HL-60 (cell line): ENCODE measurements around the gene TNFSF11.

Source experiments
- DNase-seq, 2 experiments: peaks; one replicate each; pipeline ENCODE4 v3.0.0-alpha.2; 2010 to 2020; ENCODE audit warnings: low read depth in 1 of 2, low spot score in 1 of 2
- H3K27ac ChIP-seq: fragments of 250-450 bp; sonication (Bioruptor Pico); replicated peaks from 2 replicates; pipeline ENCODE4 v1.5.1; 2020; ENCODE audit warnings: mild to moderate bottlenecking, moderate library complexity
- H3K27me3 ChIP-seq: fragments of 250-450 bp; sonication (Bioruptor Pico); 2 replicates; pipeline ENCODE4 v1.5.1; 2021; ENCODE audit warnings: mild to moderate bottlenecking, moderate library complexity; ENCODE audit not compliant: insufficient read depth, poor library complexity, severe bottlenecking
- H3K4me3 ChIP-seq: replicated peaks from 2 replicates; pipeline ENCODE4 v1.5.1; 2011; ENCODE audit warnings: mild to moderate bottlenecking, control low read depth, low read length; ENCODE audit not compliant: insufficient read depth
- CTCF ChIP-seq: IDR thresholded peaks from one replicate; pipeline ENCODE4 v1.5.1; 2011; ENCODE audit warnings: low read length, control low read depth, inconsistent platforms; ENCODE audit not compliant: insufficient read depth
- GABPA ChIP-seq: IDR thresholded peaks from 2 replicates; pipeline ENCODE4 v1.6.1; 2012; ENCODE audit warnings: low read depth
- POLR2AphosphoS5 ChIP-seq: IDR thresholded peaks from 2 replicates; pipeline ENCODE4 v1.6.1; 2012; ENCODE audit warnings: low read depth
- REST ChIP-seq: IDR thresholded peaks from 2 replicates; pipeline ENCODE4 v1.6.1; 2012; ENCODE audit warnings: low read depth; ENCODE audit not compliant: insufficient replicate concordance
- SPI1 ChIP-seq: IDR thresholded peaks from 2 replicates; pipeline ENCODE4 v1.6.1; 2012; ENCODE audit warnings: low read depth, mild to moderate bottlenecking, borderline replicate concordance

Gene TNFSF11

GRCh38 chr13:42654722-42655121 is 80.8 kb downstream of the TNFSF11 start:
- Histone ChIP-seq H3K4me3 (no peak overlapping the region), H3K27ac (no peak overlapping the region), H3K27me3 (no peaks in the 10 kb centered on the region)
- TF ChIP-seq REST (no peak), SPI1 (no peak), CTCF (no peak), POLR2AphosphoS5 (no peak), GABPA (no peak)
- no peak for DNase-seq

- DNase-seq, result no peak
- H3K4me3 ChIP-seq, result no peak overlapping the region
These were observed 82.2 kb downstream of the TNFSF11 start for GRCh38 chr13:42656161-42656560.

GRCh38 chr13:42656958-42657357 is 83.0 kb downstream of the TNFSF11 start:
- no peak for DNase-seq
- no peak overlapping the region for H3K4me3 ChIP-seq
- no peak overlapping the region for H3K27ac ChIP-seq
- peaks cover 3% of the 10 kb centered on the region for H3K27me3 ChIP-seq
- TF ChIP-seq CTCF (no peak), REST (no peak), SPI1 (no peak), GABPA (no peak), POLR2AphosphoS5 (no peak)

More at GRCh38 chr13:42656161-42656560, 82.2 kb downstream of the TNFSF11 start:
- Histone ChIP-seq H3K27me3 (peaks cover under 1% of the 10 kb centered on the region), H3K27ac (no peak overlapping the region)
- TF ChIP-seq CTCF, result no peak
- TF ChIP-seq SPI1, result no peak
- TF ChIP-seq GABPA, result no peak
- TF ChIP-seq REST, result no peak
- no peak for TF ChIP-seq POLR2AphosphoS5
